Measurements from ENCODE around the gene DNAJC24. TPM values are rescaled to one million over a fixed set of nuclear protein-coding genes. Genes with fewer than 3 reads are reported as not detected.

DNAJC24 gene
- total RNA-seq, 1 donor from 2014 or later, result 17.1 TPM

DNA sequence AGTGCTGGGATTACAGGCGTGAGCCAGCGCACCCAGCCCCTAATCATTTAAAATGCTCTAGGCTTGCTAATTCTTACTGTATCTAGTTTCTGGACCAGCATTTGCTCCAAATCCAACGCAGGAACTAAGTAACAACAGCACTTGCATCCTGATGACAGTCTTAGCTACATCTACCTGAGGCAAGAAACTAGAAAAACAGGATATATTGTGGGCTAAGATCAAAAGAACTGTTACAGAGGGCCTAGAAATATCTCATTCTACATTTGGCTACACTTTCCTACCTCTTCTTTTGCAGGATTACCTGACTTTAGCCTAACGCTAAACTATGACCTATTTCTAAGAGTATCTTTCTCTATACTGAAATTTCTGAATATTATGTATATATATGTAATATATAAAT is 7.9 kb upstream of the DNAJC24 start:
- no peak for DNase-seq (ENCODE audit: low read depth)
- Histone ChIP-seq H3K27me3 (ENCODE audit: control insufficient read depth, insufficient read depth, low read length) (no peaks in the 10 kb centered on the region), H3K36me3 (ENCODE audit: control insufficient read depth, insufficient read depth, low read length) (no peaks in the 10 kb centered on the region), H3K4me3 (ENCODE audit: low read depth, low read length) (no peak overlapping the region)
- TF ChIP-seq, protein P1, sequence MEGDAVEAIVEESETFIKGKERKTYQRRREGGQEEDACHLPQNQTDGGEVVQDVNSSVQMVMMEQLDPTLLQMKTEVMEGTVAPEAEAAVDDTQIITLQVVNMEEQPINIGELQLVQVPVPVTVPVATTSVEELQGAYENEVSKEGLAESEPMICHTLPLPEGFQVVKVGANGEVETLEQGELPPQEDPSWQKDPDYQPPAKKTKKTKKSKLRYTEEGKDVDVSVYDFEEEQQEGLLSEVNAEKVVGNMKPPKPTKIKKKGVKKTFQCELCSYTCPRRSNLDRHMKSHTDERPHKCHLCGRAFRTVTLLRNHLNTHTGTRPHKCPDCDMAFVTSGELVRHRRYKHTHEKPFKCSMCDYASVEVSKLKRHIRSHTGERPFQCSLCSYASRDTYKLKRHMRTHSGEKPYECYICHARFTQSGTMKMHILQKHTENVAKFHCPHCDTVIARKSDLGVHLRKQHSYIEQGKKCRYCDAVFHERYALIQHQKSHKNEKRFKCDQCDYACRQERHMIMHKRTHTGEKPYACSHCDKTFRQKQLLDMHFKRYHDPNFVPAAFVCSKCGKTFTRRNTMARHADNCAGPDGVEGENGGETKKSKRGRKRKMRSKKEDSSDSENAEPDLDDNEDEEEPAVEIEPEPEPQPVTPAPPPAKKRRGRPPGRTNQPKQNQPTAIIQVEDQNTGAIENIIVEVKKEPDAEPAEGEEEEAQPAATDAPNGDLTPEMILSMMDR (IDR thresholded peaks at IDR 0.05; ENCODE audit: insufficient read depth, low read length, poor library complexity, severe bottlenecking), result no peak

DNA sequence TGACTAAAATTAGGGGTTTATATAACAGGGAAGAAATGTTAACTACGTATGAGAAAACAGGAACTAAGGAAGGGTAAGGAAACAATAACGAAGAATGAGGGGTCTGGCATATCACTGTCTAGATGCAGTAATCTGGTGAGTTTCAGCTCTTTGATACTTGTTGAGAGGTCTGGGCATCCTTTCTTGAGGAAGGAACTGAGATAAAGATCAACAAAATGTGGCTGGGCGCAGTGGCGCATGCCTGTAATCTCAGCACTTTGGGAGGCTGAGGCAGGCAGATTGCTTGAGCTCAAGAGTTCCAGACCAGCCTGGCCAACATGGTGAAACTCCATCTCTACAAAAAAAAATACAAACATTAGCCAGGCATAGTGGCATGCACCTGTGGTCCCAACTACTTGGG is 2.9 kb upstream of the DNAJC24 start:
- DNase-seq (ENCODE audit: low read depth), result no peak
- H3K27me3 ChIP-seq (ENCODE audit: control insufficient read depth, insufficient read depth, low read length), result no peaks in the 10 kb centered on the region
- no peaks in the 10 kb centered on the region for H3K36me3 ChIP-seq (ENCODE audit: control insufficient read depth, insufficient read depth, low read length)
- TF ChIP-seq, protein P1 (IDR thresholded peaks at IDR 0.05; ENCODE audit: insufficient read depth, low read length, poor library complexity, severe bottlenecking), result no peak
- H3K4me3 ChIP-seq (ENCODE audit: low read depth, low read length), result no peak overlapping the region

DNA sequence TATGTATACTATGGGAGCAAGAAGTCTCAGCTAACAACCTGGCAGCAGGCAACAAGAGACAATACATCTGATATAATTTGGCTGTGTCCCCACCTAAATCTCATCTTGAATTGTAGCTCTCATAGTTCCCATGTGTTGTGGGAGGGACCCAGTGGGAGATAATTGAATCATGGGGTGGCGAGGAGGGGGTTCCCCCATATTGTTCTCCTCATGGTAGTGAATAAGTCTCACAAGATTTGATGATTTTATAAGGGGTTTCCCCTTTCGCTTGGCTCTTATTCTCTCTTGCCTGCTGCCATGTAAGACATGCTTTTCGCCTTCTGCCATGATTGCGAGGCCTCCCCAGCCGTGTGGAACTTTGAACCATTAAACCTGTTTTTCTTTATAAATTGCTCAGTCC is 6.2 kb downstream of the DNAJC24 start:
- Histone ChIP-seq H3K36me3 (ENCODE audit: control insufficient read depth, insufficient read depth, low read length) (no peaks in the 10 kb centered on the region), H3K27me3 (ENCODE audit: control insufficient read depth, insufficient read depth, low read length) (no peaks in the 10 kb centered on the region), H3K4me3 (ENCODE audit: low read depth, low read length) (no peak overlapping the region)
- TF ChIP-seq, protein P1 (IDR thresholded peaks at IDR 0.05; ENCODE audit: insufficient read depth, low read length, poor library complexity, severe bottlenecking), result no peak
- no peak for DNase-seq (ENCODE audit: low read depth)

DNA sequence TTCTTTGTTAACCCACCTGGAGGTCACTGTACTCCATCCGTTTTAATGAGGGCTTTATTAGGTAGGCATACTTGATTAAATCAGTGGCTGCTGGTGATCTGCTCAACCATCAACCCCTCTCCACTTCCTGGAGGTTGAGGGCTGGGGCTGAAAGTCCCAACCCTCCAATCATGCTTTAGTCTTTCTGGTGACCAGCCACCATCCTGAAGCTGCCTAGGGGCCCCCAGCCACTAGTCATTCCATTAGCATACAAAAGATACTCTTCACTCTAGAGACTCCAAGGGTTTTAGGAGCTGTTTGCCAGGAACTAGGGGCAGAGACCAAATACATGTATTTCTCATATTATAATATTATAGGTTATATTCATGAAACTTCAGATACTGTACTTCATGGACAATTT is 13.5 kb downstream of the DNAJC24 start:
- Histone ChIP-seq H3K27me3 (ENCODE audit: control insufficient read depth, insufficient read depth, low read length) (no peaks in the 10 kb centered on the region), H3K36me3 (ENCODE audit: control insufficient read depth, insufficient read depth, low read length) (no peaks in the 10 kb centered on the region), H3K4me3 (ENCODE audit: low read depth, low read length) (no peak overlapping the region)
- no peak for DNase-seq (ENCODE audit: low read depth)
- TF ChIP-seq, protein P1 (IDR thresholded peaks at IDR 0.05; ENCODE audit: insufficient read depth, low read length, poor library complexity, severe bottlenecking), result no peak

DNA sequence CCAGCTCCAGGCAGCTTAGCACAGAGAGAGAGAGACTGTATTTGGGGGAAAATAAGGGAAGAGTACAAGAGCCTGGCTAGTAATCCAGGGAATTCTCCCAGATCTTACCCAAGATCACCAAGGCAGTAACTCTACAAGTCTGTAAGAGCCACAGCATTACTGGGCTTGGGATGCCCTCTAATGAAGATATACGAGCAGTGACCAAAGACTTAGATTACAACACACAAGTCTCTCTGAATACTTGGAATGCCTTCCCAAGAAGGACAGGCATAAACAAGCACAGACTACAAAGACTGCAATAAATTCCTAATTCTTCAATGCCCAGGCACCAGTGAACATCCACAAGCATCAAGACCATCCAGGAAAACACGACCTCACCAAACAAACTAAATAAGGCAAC is 17.7 kb downstream of the DNAJC24 start:
- TF ChIP-seq, protein P1 (IDR thresholded peaks at IDR 0.05; ENCODE audit: insufficient read depth, low read length, poor library complexity, severe bottlenecking), result no peak
- Histone ChIP-seq H3K36me3 (ENCODE audit: control insufficient read depth, insufficient read depth, low read length) (no peaks in the 10 kb centered on the region), H3K27me3 (ENCODE audit: control insufficient read depth, insufficient read depth, low read length) (no peaks in the 10 kb centered on the region), H3K4me3 (ENCODE audit: low read depth, low read length) (no peak overlapping the region)
- DNase-seq (ENCODE audit: low read depth), result no peak

DNA sequence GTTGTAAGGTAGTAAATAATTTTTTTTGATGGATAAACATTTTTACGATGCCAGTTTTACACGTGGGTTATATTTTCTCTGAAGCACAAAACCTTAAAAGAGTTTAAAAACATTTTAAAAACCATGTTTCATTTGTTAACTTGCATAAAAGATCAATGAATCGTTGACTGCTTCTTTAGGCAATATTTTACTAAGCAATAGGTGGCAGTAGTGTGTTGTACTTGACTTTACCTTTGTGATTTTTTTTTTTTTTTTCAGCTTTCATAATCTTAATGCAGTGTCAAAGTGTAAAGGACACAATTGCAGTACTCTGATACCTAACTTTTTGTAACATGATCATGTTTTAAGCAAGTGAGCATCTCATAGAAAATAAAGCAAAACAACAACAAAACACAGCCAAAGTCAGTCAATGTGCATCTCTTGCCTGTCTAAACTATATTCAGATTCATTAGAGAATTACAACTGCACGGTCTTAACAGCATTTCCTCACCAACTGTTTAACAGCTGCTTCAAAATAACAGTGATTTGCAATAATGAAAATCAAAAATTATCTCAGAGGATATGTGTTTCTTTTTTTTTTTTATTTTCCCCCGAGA is 27.7 kb downstream of the DNAJC24 start:
- Histone ChIP-seq H3K4me3 (ENCODE audit: low read depth, low read length) (no peak overlapping the region), H3K27me3 (ENCODE audit: control insufficient read depth, insufficient read depth, low read length) (no peaks in the 10 kb centered on the region), H3K36me3 (ENCODE audit: control insufficient read depth, insufficient read depth, low read length) (no peaks in the 10 kb centered on the region)
- no peak for DNase-seq (ENCODE audit: low read depth)
- TF ChIP-seq, protein P1 (IDR thresholded peaks at IDR 0.05; ENCODE audit: insufficient read depth, low read length, poor library complexity, severe bottlenecking), result peak; percentile 61
